HepG2 (cell line): ENCODE measurements around the gene APOA1. TPM values are rescaled to one million over a fixed set of nuclear protein-coding genes. Genes with fewer than 3 reads are reported as not detected.

Source experiments
- CCAR2 ChIP-seq: fragments of 200-400 bp; formaldehyde crosslinking; optimal IDR thresholded peaks from 2 replicates; pipeline ENCODE3; 2018; ENCODE audit warnings: low read depth, mild to moderate bottlenecking, low read length, moderate library complexity
- DMAP1 ChIP-seq: IDR thresholded peaks from 2 replicates; pipeline ENCODE4 v1.6.1; 2016
- DRAP1 ChIP-seq: IDR thresholded peaks from 2 replicates; pipeline ENCODE4 v1.6.1; 2016; ENCODE audit warnings: missing genetic modification reagents, missing compliant biosample characterization
- ELK4 ChIP-seq: sonication (generic); formaldehyde crosslinking; IDR thresholded peaks from 2 replicates; pipeline ENCODE4 v1.9.0; 2021; ENCODE audit warnings: missing genetic modification reagents, borderline replicate concordance
- KMT2B ChIP-seq: IDR thresholded peaks from 2 replicates; pipeline ENCODE4 v1.6.1; 2016; ENCODE audit warnings: missing genetic modification reagents, missing compliant biosample characterization
- NCOA1 ChIP-seq: sonication (generic); formaldehyde crosslinking; IDR thresholded peaks from 2 replicates; pipeline ENCODE4 v1.9.0; 2021; ENCODE audit warnings: missing genetic modification reagents
- PBX2 ChIP-seq: IDR thresholded peaks from 2 replicates; pipeline ENCODE4 v1.6.1; 2016; ENCODE audit warnings: control low read depth
- RBAK ChIP-seq: sonication (generic); formaldehyde crosslinking; IDR thresholded peaks from 2 replicates; pipeline ENCODE4 v1.5.1; 2020; ENCODE audit warnings: mild to moderate bottlenecking, missing genetic modification reagents
- RFXAP ChIP-seq: sonication (generic); formaldehyde crosslinking; IDR thresholded peaks from 2 replicates; pipeline ENCODE4 v1.4.0; 2020; ENCODE audit warnings: missing genetic modification reagents, borderline replicate concordance
- SKIL ChIP-seq: sonication (generic); formaldehyde crosslinking; IDR thresholded peaks from 2 replicates; pipeline ENCODE4 v1.8.0; 2022; ENCODE audit warnings: missing genetic modification reagents, mild to moderate bottlenecking, moderate library complexity, borderline replicate concordance
- SNAPC2 ChIP-seq: sonication (generic); formaldehyde crosslinking; IDR thresholded peaks from 2 replicates; pipeline ENCODE4 v1.8.1; 2022; ENCODE audit warnings: mild to moderate bottlenecking, missing genetic modification reagents
- TBL1XR1 ChIP-seq: fragments of 150-350 bp; IDR thresholded peaks from 2 replicates; pipeline ENCODE4 v1.6.1; 2014; ENCODE audit warnings: borderline replicate concordance, low read length; ENCODE audit not compliant: partially characterized antibody
- TBX3 ChIP-seq: fragments of 450-650 bp; IDR thresholded peaks from 2 replicates; pipeline ENCODE4 v1.6.1; 2017; ENCODE audit warnings: antibody characterized with exemption, mild to moderate bottlenecking, inconsistent platforms, borderline replicate concordance
- TGIF2 ChIP-seq: IDR thresholded peaks from 2 replicates; pipeline ENCODE4 v1.6.1; 2016; ENCODE audit warnings: control low read depth, missing compliant biosample characterization
- ZKSCAN8 ChIP-seq: IDR thresholded peaks from 2 replicates; pipeline ENCODE4 v1.6.1; 2016; ENCODE audit warnings: borderline replicate concordance, missing genetic modification reagents, missing compliant biosample characterization
- ZNF329 ChIP-seq: sonication (generic); formaldehyde crosslinking; IDR thresholded peaks from 2 replicates; pipeline ENCODE4 v1.9.0; 2021; ENCODE audit warnings: low read depth, mild to moderate bottlenecking, missing genetic modification reagents
- ZNF639 ChIP-seq: conservative IDR thresholded peaks from 2 replicates; pipeline ENCODE4 v1.6.1; 2018; ENCODE audit warnings: missing genetic modification reagents
- ZNF672 ChIP-seq: sonication (generic); formaldehyde crosslinking; IDR thresholded peaks from 2 replicates; pipeline ENCODE4 v1.8.1; 2022; ENCODE audit warnings: missing genetic modification reagents
- ZNF770 ChIP-seq: sonication (generic); formaldehyde crosslinking; IDR thresholded peaks from 2 replicates; pipeline ENCODE4 v1.5.0; 2020; ENCODE audit warnings: mild to moderate bottlenecking, missing genetic modification reagents
- ZSCAN21 ChIP-seq: sonication (generic); formaldehyde crosslinking; IDR thresholded peaks from 2 replicates; pipeline ENCODE4 v1.8.0; 2022; ENCODE audit warnings: mild to moderate bottlenecking, missing genetic modification reagents, moderate library complexity, borderline replicate concordance
- polyA plus RNA-seq, 8 experiments: library from polyadenylated mRNA; depleted of rRNA in 3 of 8; stranded (reverse) in 7 of 8; unstranded in 1 of 8; fragments of >200 nt; fragmentation: Illumina TruSeq in 4 of 8; extraction: Trizol in 4 of 8; gene quantifications; 2 replicates each; pipeline versions ENCODE4 v1.2.1 to v1.2.3, GENCODE V29; 2011 to 2016; ENCODE audit warnings: low read depth in 4 of 8, missing spikeins in 1 of 8, mixed read lengths in 1 of 8; ENCODE audit not compliant: insufficient read depth in 1 of 8
- total RNA-seq, 5 experiments: library from RNA; depleted of rRNA; stranded (reverse); fragments of >200 nt; fragmentation: Illumina TruSeq; extraction: Trizol; gene quantifications; 2 replicates each; pipeline ENCODE4 v1.2.3, GENCODE V29; 2016; ENCODE audit warnings: low read depth in 1 of 5

APOA1 gene
- total and polyA plus RNA-seq, 2 of the 13 experiments (the other 11 are each of a cell fraction or from before 2014, with no cell fraction given) = 1,973 to 5,485 TPM

- TF ChIP-seq PBX2 = no peak
- TF ChIP-seq ZNF770 (CRISPR knock-in tag) = peak; percentile 23; the same call in 1 of the 2 replicates
- TF ChIP-seq ZKSCAN8 (CRISPR knock-in tag) = peak; percentile 65; the same call in 1 of the 2 replicates
- TF ChIP-seq NCOA1 (CRISPR knock-in tag) = no peak
- peak; percentile 96 for TF ChIP-seq SKIL (CRISPR knock-in tag)
- TF ChIP-seq ZNF329 (CRISPR knock-in tag) = no peak; the same call in 1 of the 2 replicates
- TF ChIP-seq SNAPC2 (CRISPR knock-in tag) = peak; percentile 17; the same call in 1 of the 2 replicates
- TF ChIP-seq CCAR2 = no peak
- TF ChIP-seq RFXAP (CRISPR knock-in tag) = peak; percentile 79; the same call in 1 of the 2 replicates
- no peak for TF ChIP-seq KMT2B
- TF ChIP-seq DRAP1 (CRISPR knock-in tag) = peak; percentile 66; the same call in 1 of the 2 replicates
- TF ChIP-seq ZSCAN21 (CRISPR knock-in tag) = peak; percentile 89; the same call in 1 of the 2 replicates
- peak; percentile 65 for TF ChIP-seq TBL1XR1
- TF ChIP-seq ZNF639 (CRISPR knock-in tag) = no peak; the same call in 1 of the 2 replicates
- no peak for TF ChIP-seq ZNF672
- TF ChIP-seq DMAP1 (CRISPR knock-in tag) = peak; percentile 77
- TF ChIP-seq TBX3 = peak; percentile 34; the same call in 1 of the 2 replicates
- 0 out of 2 replicates have a peak, but pooled peaks have one; percentile 13 for TF ChIP-seq TGIF2
- no peak for TF ChIP-seq RBAK (CRISPR knock-in tag)
- no peak for TF ChIP-seq ELK4
These were observed 8.5 kb downstream of the APOA1 start (continued) for GRCh38 chr11:116828632-116829524.
